ENCODE results near the gene FLT4.

FLT4 gene

GRCh38 chr5:180623844-180624243 is 25.6 kb downstream of the FLT4 start:
- no peak overlapping the region for H3K4me3 ChIP-seq (ENCODE audit: insufficient read length, low read depth)
- no peaks in the 10 kb centered on the region for H3K9me3 ChIP-seq (ENCODE audit: insufficient read depth, low read length)
- no peak for DNase-seq (ENCODE audit: low read depth, low spot score)
- H3K9ac ChIP-seq (ENCODE audit: insufficient read length, low read depth): no peak overlapping the region
- H3K4me1 ChIP-seq (ENCODE audit: insufficient read depth, insufficient read length): peaks cover 6% of the 10 kb centered on the region
- H3K36me3 ChIP-seq (ENCODE audit: insufficient read depth, insufficient read length, low read length): no peaks in the 10 kb centered on the region
- H3K27me3 ChIP-seq (ENCODE audit: insufficient read depth, insufficient read length): peaks cover 4% of the 10 kb centered on the region
- TF ChIP-seq ZNF274 (IDR thresholded peaks at IDR 0.05; ENCODE audit: low read depth, low read length) (no peak), SUZ12 (IDR thresholded peaks at IDR 0.05; ENCODE audit: extremely low read depth, insufficient read depth, insufficient read length) (no peak), YY1 (IDR thresholded peaks at IDR 0.05; ENCODE audit: insufficient read depth, insufficient read length) (no peak)

GRCh38 chr5:180623411-180623834 is 26.0 kb downstream of the FLT4 start:
- no peak overlapping the region for H3K4me3 ChIP-seq (ENCODE audit: insufficient read length, low read depth)
- TF ChIP-seq YY1 (IDR thresholded peaks at IDR 0.05; ENCODE audit: insufficient read depth, insufficient read length) (no peak), SUZ12 (IDR thresholded peaks at IDR 0.05; ENCODE audit: extremely low read depth, insufficient read depth, insufficient read length) (no peak), ZNF274 (IDR thresholded peaks at IDR 0.05; ENCODE audit: low read depth, low read length) (no peak)
- H3K9me3 ChIP-seq (ENCODE audit: insufficient read depth, low read length): no peaks in the 10 kb centered on the region
- no peaks in the 10 kb centered on the region for H3K36me3 ChIP-seq (ENCODE audit: insufficient read depth, insufficient read length, low read length)
- DNase-seq (ENCODE audit: low read depth, low spot score): no peak
- H3K27me3 ChIP-seq (ENCODE audit: insufficient read depth, insufficient read length): peaks cover 4% of the 10 kb centered on the region
- H3K9ac ChIP-seq (ENCODE audit: insufficient read length, low read depth): no peak overlapping the region
- peaks cover 6% of the 10 kb centered on the region for H3K4me1 ChIP-seq (ENCODE audit: insufficient read depth, insufficient read length)

GRCh38 chr5:180622910-180623309 is 26.5 kb downstream of the FLT4 start:
- TF ChIP-seq SUZ12 (IDR thresholded peaks at IDR 0.05; ENCODE audit: extremely low read depth, insufficient read depth, insufficient read length) (no peak), ZNF274 (IDR thresholded peaks at IDR 0.05; ENCODE audit: low read depth, low read length) (no peak), YY1 (IDR thresholded peaks at IDR 0.05; ENCODE audit: insufficient read depth, insufficient read length) (no peak)
- H3K4me1 ChIP-seq (ENCODE audit: insufficient read depth, insufficient read length): peaks cover 3% of the 10 kb centered on the region
- no peak overlapping the region for H3K9ac ChIP-seq (ENCODE audit: insufficient read length, low read depth)
- peaks cover 4% of the 10 kb centered on the region for H3K27me3 ChIP-seq (ENCODE audit: insufficient read depth, insufficient read length)
- DNase-seq (ENCODE audit: low read depth, low spot score): no peak
- no peaks in the 10 kb centered on the region for H3K36me3 ChIP-seq (ENCODE audit: insufficient read depth, insufficient read length, low read length)
- H3K4me3 ChIP-seq (ENCODE audit: insufficient read length, low read depth): no peak overlapping the region
- no peaks in the 10 kb centered on the region for H3K9me3 ChIP-seq (ENCODE audit: insufficient read depth, low read length)

GRCh38 chr5:180621311-180621710 is 28.1 kb downstream of the FLT4 start:
- DNase-seq (ENCODE audit: low read depth, low spot score): no peak
- no peak overlapping the region for H3K9ac ChIP-seq (ENCODE audit: insufficient read length, low read depth)
- H3K9me3 ChIP-seq (ENCODE audit: insufficient read depth, low read length): no peaks in the 10 kb centered on the region
- no peaks in the 10 kb centered on the region for H3K36me3 ChIP-seq (ENCODE audit: insufficient read depth, insufficient read length, low read length)
- H3K4me3 ChIP-seq (ENCODE audit: insufficient read length, low read depth): no peak overlapping the region
- no peak for TF ChIP-seq ZNF274 (IDR thresholded peaks at IDR 0.05; ENCODE audit: low read depth, low read length)
- TF ChIP-seq SUZ12 (IDR thresholded peaks at IDR 0.05; ENCODE audit: extremely low read depth, insufficient read depth, insufficient read length): no peak
- no peak for TF ChIP-seq YY1 (IDR thresholded peaks at IDR 0.05; ENCODE audit: insufficient read depth, insufficient read length)
- peaks cover 3% of the 10 kb centered on the region for H3K4me1 ChIP-seq (ENCODE audit: insufficient read depth, insufficient read length)
- peaks cover 4% of the 10 kb centered on the region for H3K27me3 ChIP-seq (ENCODE audit: insufficient read depth, insufficient read length)

- Histone ChIP-seq H3K9me3 (ENCODE audit: insufficient read depth, low read length) (no peaks in the 10 kb centered on the region), H3K36me3 (ENCODE audit: insufficient read depth, insufficient read length, low read length) (peaks cover 2% of the 10 kb centered on the region), H3K9ac (ENCODE audit: insufficient read length, low read depth) (no peak overlapping the region), H3K4me3 (ENCODE audit: insufficient read length, low read depth) (no peak overlapping the region), H3K27me3 (ENCODE audit: insufficient read depth, insufficient read length) (peaks cover 4% of the 10 kb centered on the region), H3K4me1 (ENCODE audit: insufficient read depth, insufficient read length) (peaks cover 3% of the 10 kb centered on the region)
- no peak for DNase-seq (ENCODE audit: low read depth, low spot score)
- no peak for TF ChIP-seq YY1 (IDR thresholded peaks at IDR 0.05; ENCODE audit: insufficient read depth, insufficient read length)
- TF ChIP-seq SUZ12 (IDR thresholded peaks at IDR 0.05; ENCODE audit: extremely low read depth, insufficient read depth, insufficient read length): no peak
- no peak for TF ChIP-seq ZNF274 (IDR thresholded peaks at IDR 0.05; ENCODE audit: low read depth, low read length)
These were observed 29.4 kb downstream of the FLT4 start for GRCh38 chr5:180620014-180620413.

- H3K4me3 ChIP-seq (ENCODE audit: insufficient read length, low read depth): no peak overlapping the region
- no peaks in the 10 kb centered on the region for H3K9me3 ChIP-seq (ENCODE audit: insufficient read depth, low read length)
- TF ChIP-seq ZNF274 (IDR thresholded peaks at IDR 0.05; ENCODE audit: low read depth, low read length) (no peak), SUZ12 (IDR thresholded peaks at IDR 0.05; ENCODE audit: extremely low read depth, insufficient read depth, insufficient read length) (no peak), YY1 (IDR thresholded peaks at IDR 0.05; ENCODE audit: insufficient read depth, insufficient read length) (no peak)
- H3K4me1 ChIP-seq (ENCODE audit: insufficient read depth, insufficient read length): peaks cover 3% of the 10 kb centered on the region
- H3K36me3 ChIP-seq (ENCODE audit: insufficient read depth, insufficient read length, low read length): peaks cover 2% of the 10 kb centered on the region
- DNase-seq (ENCODE audit: low read depth, low spot score): no peak
- H3K27me3 ChIP-seq (ENCODE audit: insufficient read depth, insufficient read length): peaks cover 4% of the 10 kb centered on the region
- peak overlapping the region; percentile 85 for H3K9ac ChIP-seq (ENCODE audit: insufficient read length, low read depth)
These were observed 29.9 kb downstream of the FLT4 start for GRCh38 chr5:180619563-180619915.

- Histone ChIP-seq H3K9me3 (ENCODE audit: insufficient read depth, low read length) (no peaks in the 10 kb centered on the region), H3K36me3 (ENCODE audit: insufficient read depth, insufficient read length, low read length) (peaks cover 3% of the 10 kb centered on the region), H3K4me3 (ENCODE audit: insufficient read length, low read depth) (peak overlapping the region; percentile 49), H3K27me3 (ENCODE audit: insufficient read depth, insufficient read length) (peaks cover 4% of the 10 kb centered on the region), H3K9ac (ENCODE audit: insufficient read length, low read depth) (peak overlapping the region; percentile 85), H3K4me1 (ENCODE audit: insufficient read depth, insufficient read length) (peaks cover 3% of the 10 kb centered on the region)
- TF ChIP-seq ZNF274 (IDR thresholded peaks at IDR 0.05; ENCODE audit: low read depth, low read length): no peak
- no peak for TF ChIP-seq SUZ12 (IDR thresholded peaks at IDR 0.05; ENCODE audit: extremely low read depth, insufficient read depth, insufficient read length)
- no peak for TF ChIP-seq YY1 (IDR thresholded peaks at IDR 0.05; ENCODE audit: insufficient read depth, insufficient read length)
- DNase-seq (ENCODE audit: low read depth, low spot score): peak; percentile 40
These were observed 30.4 kb downstream of the FLT4 start for GRCh38 chr5:180618829-180619562.

All from NT2/D1 (cell line).